VCaP (cell line): ENCODE measurements around the gene GAB2.
"Not testable (repeated sequence)": the region's sequence is repeated elsewhere in the genome, so short reads cannot be mapped to it uniquely, and the experiment has no call there.

Experiments
- H3K27ac ChIP-seq: fragments of 450-650 bp; 2 replicates; pipeline ENCODE4 v1.5.1; 2017
- TF ChIP-seq, protein P1 (sequence below): fragments of 450-650 bp; conservative IDR thresholded peaks from 2 replicates; pipeline ENCODE4 v1.5.1; 2017; ENCODE audit warnings: mild to moderate bottlenecking, moderate library complexity

Gene GAB2

GRCh38 chr11:78364128-78364751 is 53.4 kb downstream of the GAB2 start:
- TF ChIP-seq, protein P1, sequence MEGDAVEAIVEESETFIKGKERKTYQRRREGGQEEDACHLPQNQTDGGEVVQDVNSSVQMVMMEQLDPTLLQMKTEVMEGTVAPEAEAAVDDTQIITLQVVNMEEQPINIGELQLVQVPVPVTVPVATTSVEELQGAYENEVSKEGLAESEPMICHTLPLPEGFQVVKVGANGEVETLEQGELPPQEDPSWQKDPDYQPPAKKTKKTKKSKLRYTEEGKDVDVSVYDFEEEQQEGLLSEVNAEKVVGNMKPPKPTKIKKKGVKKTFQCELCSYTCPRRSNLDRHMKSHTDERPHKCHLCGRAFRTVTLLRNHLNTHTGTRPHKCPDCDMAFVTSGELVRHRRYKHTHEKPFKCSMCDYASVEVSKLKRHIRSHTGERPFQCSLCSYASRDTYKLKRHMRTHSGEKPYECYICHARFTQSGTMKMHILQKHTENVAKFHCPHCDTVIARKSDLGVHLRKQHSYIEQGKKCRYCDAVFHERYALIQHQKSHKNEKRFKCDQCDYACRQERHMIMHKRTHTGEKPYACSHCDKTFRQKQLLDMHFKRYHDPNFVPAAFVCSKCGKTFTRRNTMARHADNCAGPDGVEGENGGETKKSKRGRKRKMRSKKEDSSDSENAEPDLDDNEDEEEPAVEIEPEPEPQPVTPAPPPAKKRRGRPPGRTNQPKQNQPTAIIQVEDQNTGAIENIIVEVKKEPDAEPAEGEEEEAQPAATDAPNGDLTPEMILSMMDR: no peak

GRCh38 chr11:78363024-78363619 is 54.5 kb downstream of the GAB2 start:
- TF ChIP-seq, protein P1: no peak

More at GRCh38 chr11:78364128-78364751, 53.4 kb downstream of the GAB2 start:
- no peak overlapping the region for H3K27ac ChIP-seq

GRCh38 chr11:78361228-78361627 is 56.4 kb downstream of the GAB2 start:
- TF ChIP-seq, protein P1: no peak
- no peak overlapping the region for H3K27ac ChIP-seq

More at GRCh38 chr11:78363024-78363619, 54.5 kb downstream of the GAB2 start:
- no peak overlapping the region for H3K27ac ChIP-seq

GRCh38 chr11:78359921-78360320 is 57.7 kb downstream of the GAB2 start:
- H3K27ac ChIP-seq: no peak overlapping the region
- TF ChIP-seq, protein P1: no peak

DNA sequence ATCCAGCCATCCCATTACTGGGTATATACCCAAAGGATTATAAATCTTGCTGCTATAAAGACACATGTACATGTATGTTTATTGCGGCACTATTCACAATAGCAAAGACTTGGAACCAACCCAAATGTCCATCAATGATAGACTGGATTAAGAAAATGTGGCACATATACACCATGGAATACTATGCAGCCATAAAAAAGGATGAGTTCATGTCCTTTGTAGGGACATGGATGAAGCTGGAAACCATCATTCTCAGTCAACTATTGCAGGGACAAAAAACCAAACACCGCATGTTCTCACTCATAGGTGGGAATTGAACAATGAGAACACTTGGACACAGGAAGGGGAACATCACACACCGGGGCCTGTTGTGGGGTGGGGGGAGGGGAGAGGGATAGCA is 59.7 kb downstream of the GAB2 start:
- not testable (repeated sequence) for H3K27ac ChIP-seq

DNA sequence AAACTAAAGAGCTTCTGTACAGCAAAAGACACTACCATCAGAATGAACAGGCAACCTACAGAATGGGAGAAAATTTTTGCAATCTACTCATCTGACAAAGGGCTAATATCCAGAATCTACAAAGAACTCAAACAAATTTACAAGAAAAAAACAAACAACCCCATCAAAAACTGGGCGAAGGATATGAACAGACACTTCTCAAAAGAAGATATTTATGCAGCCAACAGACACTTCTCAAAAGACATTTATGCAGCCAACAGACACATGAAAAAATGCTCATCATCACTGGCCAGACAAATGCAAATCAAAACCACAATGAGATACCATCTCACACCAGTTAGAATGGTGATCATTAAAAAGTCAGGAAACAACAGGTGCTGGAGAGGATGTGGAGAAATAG is 60.2 kb downstream of the GAB2 start:
- not testable (repeated sequence) for H3K27ac ChIP-seq

- not testable (repeated sequence) for H3K27ac ChIP-seq
Measured at GRCh38 chr11:78355742-78356141, 61.9 kb downstream of the GAB2 start.

DNA sequence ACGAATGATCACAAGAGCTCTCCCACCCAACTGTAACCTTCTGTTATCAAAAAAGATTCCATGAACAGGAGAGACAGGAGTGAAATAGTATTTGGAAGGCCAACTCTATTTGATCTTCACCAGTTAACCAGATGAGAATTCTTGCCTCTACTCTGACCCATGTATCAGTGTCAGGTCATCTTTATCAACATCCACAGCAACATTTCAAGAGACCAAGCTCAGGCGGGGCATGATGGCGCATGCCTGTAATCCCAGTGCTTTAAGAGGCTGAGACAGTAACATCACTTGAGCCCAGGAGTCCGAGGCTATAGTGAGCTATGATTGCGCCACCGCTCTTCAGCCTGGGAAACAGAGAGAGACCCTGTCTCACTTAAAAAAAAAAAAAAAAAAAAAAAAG is 62.3 kb downstream of the GAB2 start:
- no peak overlapping the region for H3K27ac ChIP-seq
- TF ChIP-seq, protein P1: no peak

GRCh38 chr11:78354408-78355308 is 63.0 kb downstream of the GAB2 start:
- TF ChIP-seq, protein P1: no peak
- no peak overlapping the region for H3K27ac ChIP-seq
